Stomach smooth muscle (tissue), 2 donors: Measurements from ENCODE around the gene CORO2B.

Experiments used
- H3K27ac ChIP-seq: one replicate; pipeline ENCODE4 v1.7.0; 2013; ENCODE audit warnings: mild to moderate bottlenecking, low read length, inconsistent platforms
- H3K27me3 ChIP-seq, 2 donors: one replicate each; pipeline ENCODE4 v1.7.0; 2013; ENCODE audit warnings: low read length in 2 of 2; ENCODE audit not compliant: insufficient read depth in 2 of 2, control insufficient read depth in 1 of 2
- H3K36me3 ChIP-seq, 2 donors: one replicate each; pipeline ENCODE4 v1.7.0; 2013; ENCODE audit warnings: low read length in 2 of 2; ENCODE audit not compliant: control insufficient read depth in 2 of 2, insufficient read depth in 2 of 2
- H3K4me1 ChIP-seq: one replicate; pipeline ENCODE4 v1.7.0; 2013; ENCODE audit warnings: low read length; ENCODE audit not compliant: control insufficient read depth, insufficient read depth
- H3K4me3 ChIP-seq, 2 donors: one replicate each; pipeline ENCODE4 v1.7.0; 2013; ENCODE audit warnings: low read length in 2 of 2
- H3K9ac ChIP-seq, 2 donors: one replicate each; pipeline ENCODE4 v1.7.0; 2013; ENCODE audit warnings: low read length in 2 of 2, mild to moderate bottlenecking in 1 of 2
- H3K9me3 ChIP-seq, 2 donors: one replicate each; pipeline ENCODE4 v1.7.0; 2013; ENCODE audit warnings: low read length in 2 of 2; ENCODE audit not compliant: control insufficient read depth in 2 of 2
- donor health status: healthy.
- donor health status: Pancreatic carcinoma.

The CORO2B gene

DNA sequence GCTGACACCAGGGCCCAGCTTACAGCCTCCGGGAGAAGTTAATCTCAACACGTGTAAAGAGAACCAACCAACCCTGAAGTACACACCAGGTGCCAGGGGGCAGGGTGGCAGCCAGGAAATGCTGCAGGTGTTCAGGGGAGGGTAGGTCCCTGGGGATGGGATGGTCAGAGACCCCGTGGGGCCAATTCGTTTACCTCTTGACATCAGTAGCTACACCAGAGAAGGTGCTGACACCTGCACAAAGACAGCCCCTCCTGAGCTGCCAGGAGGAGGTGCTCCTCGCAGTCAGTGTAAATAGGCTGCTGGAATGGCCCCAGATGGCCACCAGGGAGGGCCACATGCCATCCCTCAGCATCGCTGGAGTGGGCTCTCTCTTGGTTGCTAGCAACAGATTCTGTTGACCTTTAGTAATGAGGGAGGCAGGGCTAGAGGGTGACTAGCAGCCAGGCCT is 52.8 kb downstream of the CORO2B start:
- H3K4me3 ChIP-seq = no peak overlapping the region
- no peak overlapping the region for H3K9ac ChIP-seq
- peaks cover 0 to 4% of the 10 kb centered on the region in 2 donors for H3K27me3 ChIP-seq
- peaks cover 20% of the 10 kb centered on the region for H3K4me1 ChIP-seq
- H3K36me3 ChIP-seq = no peaks in the 10 kb centered on the region
- H3K27ac ChIP-seq = no peak overlapping the region
- H3K9me3 ChIP-seq = no peaks in the 10 kb centered on the region

DNA sequence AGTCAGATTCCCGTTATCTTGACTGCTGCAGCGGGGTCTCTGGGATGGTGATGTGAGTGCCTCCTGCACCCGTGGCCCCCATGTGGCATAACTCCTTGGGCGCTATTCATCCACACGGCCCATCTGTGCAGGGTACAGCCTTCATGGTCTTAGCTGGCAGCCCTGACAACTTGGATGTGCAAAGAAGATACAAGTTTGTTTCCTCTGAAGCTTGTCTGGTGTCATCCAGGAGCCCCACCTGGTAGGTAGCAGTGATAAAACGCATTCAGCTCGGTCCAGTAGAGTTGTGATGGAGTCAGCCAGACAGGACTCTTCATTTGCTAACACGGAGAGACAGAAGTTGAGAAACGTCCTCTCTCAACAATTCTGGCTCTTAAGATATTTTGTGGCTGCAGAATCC is 53.3 kb downstream of the CORO2B start:
- Histone ChIP-seq H3K36me3 (no peaks in the 10 kb centered on the region), H3K9me3 (no peaks in the 10 kb centered on the region), H3K9ac (no peak overlapping the region), H3K4me1 (peaks cover 21% of the 10 kb centered on the region), H3K27ac (no peak overlapping the region), H3K27me3 (peaks cover 0 to 2% of the 10 kb centered on the region in 2 donors), H3K4me3 (no peak overlapping the region)

DNA sequence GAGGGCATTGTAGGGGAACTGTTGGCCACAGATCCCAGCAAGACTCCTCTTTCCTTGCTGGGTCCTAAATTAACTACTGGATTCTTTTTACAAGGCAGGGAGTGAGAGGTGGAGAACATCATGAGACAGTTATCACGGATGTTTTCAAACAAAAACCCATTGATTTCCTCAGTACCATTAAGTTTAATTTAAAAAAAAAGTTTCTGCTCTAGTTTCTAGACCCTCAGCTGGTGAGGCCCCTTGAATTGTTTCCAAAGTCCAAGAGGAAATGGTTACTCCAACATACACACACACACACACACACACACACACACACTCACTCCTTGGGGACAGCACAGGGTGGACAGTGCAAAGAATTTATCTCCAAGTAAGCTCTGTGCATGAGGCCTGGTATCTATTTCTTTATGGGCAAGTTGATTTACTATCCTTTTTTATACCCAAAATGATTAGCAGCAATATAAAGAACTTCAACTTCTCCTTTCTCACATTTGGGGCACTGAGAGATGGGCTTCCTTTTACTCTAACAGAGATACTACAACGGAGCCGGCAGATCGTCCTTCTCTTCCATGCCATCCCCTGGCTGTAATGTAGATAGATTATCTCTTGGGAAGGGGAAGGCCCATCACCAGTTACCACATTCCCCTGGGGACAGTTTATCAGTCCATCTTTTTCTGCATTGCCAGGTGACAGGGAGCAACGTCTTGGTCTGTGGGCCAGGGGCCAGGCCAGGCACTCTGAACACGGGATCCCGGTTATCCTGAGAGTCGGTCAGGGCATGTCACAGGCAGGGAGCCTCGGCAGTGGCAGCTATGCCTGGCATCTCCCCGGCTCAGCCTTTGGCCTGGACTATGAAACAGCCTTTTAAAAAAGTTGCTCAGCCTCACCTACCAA is 54.7 kb downstream of the CORO2B start:
- no peaks in the 10 kb centered on the region for H3K9me3 ChIP-seq
- no peak overlapping the region for H3K4me3 ChIP-seq
- H3K4me1 ChIP-seq = peaks cover 26% of the 10 kb centered on the region
- H3K9ac ChIP-seq = no peak overlapping the region
- H3K27me3 ChIP-seq = no peaks in the 10 kb centered on the region
- no peaks in the 10 kb centered on the region for H3K36me3 ChIP-seq
- no peak overlapping the region for H3K27ac ChIP-seq

DNA sequence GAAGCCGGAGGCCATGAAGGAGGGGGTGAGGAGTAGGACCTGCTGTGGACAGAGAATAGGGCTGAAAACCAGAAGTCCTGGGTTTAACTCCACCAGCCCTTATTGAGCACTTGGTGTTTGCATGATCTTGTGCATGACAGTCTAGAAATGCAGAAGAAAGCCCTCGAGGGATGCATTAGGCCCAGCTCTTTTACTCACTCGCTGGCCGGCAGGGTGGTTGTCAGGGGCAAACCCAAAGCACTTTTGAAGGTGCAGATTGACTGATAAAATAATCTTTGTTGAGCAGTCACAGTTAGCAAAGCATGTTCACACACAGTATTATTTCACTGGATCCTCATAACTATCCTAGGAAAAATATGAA is 55.3 kb downstream of the CORO2B start:
- Histone ChIP-seq H3K4me3 (no peak overlapping the region), H3K36me3 (no peaks in the 10 kb centered on the region), H3K9me3 (no peaks in the 10 kb centered on the region), H3K27me3 (no peaks in the 10 kb centered on the region), H3K9ac (no peak overlapping the region), H3K4me1 (peaks cover 28% of the 10 kb centered on the region), H3K27ac (no peak overlapping the region)

DNA sequence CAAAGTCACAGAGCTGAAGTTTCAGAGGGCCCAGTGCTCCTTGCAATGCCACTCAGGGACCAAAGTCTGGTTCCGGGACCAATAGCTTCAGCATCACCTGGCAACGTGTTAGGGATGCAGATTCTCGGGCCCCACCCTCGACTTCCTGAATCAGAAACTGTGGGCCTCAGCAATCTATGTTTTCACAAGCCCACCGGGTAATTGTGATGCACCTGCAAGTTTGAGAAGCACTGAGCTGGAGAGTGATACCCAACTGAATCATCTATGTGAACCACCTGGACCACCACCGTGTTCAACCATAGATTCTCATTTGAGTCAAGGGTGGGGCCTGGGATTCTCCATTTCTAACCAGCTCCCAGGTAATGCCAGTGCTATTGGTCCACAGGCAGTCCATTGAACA is 55.7 kb downstream of the CORO2B start:
- H3K27ac ChIP-seq = no peak overlapping the region
- no peak overlapping the region for H3K4me3 ChIP-seq
- H3K9me3 ChIP-seq = no peaks in the 10 kb centered on the region
- no peaks in the 10 kb centered on the region for H3K36me3 ChIP-seq
- no peaks in the 10 kb centered on the region for H3K27me3 ChIP-seq
- H3K9ac ChIP-seq = no peak overlapping the region
- H3K4me1 ChIP-seq = peaks cover 29% of the 10 kb centered on the region

DNA sequence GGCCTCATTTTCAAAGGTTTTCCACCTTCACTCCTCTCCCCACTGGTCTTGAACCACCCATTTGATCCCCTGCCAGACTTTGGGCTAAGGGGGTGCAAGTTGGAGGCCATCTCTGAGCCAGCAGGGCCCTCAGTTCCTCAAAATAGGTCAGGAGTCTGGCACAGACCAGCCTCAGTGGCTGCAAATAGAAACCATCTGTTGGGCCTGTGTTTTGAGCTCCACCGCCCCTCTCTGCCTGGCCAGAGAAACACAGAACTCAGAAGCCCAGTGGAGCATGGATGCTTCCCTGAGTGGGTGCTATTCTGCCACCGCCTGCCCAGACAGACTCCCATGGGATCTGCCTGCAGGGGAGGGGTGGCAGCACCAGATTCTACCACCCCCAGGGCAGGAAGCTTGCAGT is 56.3 kb downstream of the CORO2B start:
- Histone ChIP-seq H3K27ac (no peak overlapping the region), H3K9me3 (no peaks in the 10 kb centered on the region), H3K27me3 (no peaks in the 10 kb centered on the region), H3K9ac (no peak overlapping the region), H3K4me1 (peaks cover 32% of the 10 kb centered on the region), H3K36me3 (no peaks in the 10 kb centered on the region), H3K4me3 (no peak overlapping the region)

DNA sequence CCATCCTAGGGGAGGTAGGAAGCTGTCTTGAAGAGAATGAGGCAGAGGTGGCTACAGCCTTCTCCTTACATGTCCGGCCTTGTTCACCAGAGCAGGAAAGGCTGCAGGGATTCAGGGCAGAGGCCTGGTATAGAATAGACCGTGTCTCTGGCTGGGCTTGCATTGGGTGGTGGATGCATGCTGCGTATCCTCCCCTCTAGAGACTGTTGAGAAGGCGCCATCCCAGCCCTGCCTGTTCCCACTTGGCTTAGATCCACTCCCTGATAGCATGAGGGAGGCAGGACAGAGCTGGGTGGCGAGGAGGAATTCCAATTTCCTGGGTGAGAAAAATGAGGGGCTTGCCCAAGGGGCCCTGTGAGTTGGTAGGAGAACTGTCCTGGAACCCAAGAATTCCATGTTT is 57.5 kb downstream of the CORO2B start:
- Histone ChIP-seq H3K36me3 (no peaks in the 10 kb centered on the region), H3K4me3 (no peak overlapping the region), H3K9ac (no peak overlapping the region), H3K4me1 (peaks cover 41% of the 10 kb centered on the region), H3K27ac (no peak overlapping the region), H3K27me3 (no peaks in the 10 kb centered on the region), H3K9me3 (no peaks in the 10 kb centered on the region)

DNA sequence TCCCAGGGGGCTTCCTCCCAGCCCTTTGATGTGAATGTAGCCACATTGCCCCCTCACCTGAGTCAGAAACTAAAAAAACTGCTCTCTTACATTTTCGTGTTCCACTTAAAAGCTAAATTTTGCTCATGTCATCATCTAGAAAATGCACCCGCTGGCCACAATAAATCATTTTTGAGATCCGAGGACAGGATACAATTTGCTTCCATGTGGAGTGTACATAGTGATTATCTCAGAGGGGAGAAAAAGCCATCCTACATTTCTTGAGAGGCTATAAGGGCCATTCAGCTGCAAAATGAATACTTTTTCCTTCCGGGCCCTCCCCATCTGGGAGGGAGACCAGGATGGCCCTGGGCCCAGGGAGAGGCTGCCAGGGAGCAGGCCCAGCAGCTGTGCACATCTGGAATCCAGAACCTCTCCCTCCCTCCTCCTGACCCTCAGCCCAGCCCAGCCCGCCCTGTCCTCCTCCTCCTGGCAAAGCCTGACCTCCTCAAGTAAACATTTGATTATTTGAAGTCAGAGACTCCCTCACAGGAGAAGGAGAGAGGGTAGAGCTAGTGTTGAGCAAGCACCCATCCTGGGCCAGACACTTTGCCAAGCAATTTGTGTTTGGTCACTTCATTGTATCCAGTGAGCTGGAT is 59.1 kb downstream of the CORO2B start:
- Histone ChIP-seq H3K27ac (no peak overlapping the region), H3K4me3 (no peak overlapping the region), H3K9me3 (no peaks in the 10 kb centered on the region), H3K36me3 (no peaks in the 10 kb centered on the region), H3K9ac (no peak overlapping the region), H3K4me1 (peaks cover 40% of the 10 kb centered on the region), H3K27me3 (no peaks in the 10 kb centered on the region)

DNA sequence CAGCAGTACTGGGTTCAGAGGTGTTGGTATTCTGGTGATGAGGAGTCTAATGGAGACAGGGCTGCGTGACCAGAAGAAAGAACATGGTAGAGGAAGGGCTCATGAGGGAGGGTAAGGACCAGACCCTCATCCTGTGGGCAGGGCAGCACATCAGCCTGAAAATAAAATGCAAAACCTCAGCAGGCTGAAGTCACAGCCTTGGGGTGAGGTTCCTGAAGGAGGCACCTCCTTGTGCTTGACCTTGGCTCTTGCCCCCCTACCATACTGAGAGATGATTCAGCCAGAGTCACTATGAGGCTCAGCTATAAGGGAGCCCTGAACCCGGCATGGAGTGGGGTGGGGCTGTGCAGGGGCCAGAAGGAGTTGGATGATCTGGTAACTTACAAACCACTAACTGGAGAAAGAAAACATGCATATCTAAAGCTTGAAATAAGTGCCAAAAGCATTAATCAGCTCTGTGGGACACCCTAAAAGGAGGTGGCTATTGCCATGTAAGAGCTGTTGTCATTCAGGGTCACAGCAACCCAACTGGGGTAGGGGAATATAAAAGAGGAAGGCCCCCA is 60.2 kb downstream of the CORO2B start:
- Histone ChIP-seq H3K4me1 (peaks cover 40% of the 10 kb centered on the region), H3K27me3 (no peaks in the 10 kb centered on the region), H3K9ac (no peak overlapping the region), H3K27ac (no peak overlapping the region), H3K36me3 (no peaks in the 10 kb centered on the region), H3K9me3 (no peaks in the 10 kb centered on the region), H3K4me3 (no peak overlapping the region)

DNA sequence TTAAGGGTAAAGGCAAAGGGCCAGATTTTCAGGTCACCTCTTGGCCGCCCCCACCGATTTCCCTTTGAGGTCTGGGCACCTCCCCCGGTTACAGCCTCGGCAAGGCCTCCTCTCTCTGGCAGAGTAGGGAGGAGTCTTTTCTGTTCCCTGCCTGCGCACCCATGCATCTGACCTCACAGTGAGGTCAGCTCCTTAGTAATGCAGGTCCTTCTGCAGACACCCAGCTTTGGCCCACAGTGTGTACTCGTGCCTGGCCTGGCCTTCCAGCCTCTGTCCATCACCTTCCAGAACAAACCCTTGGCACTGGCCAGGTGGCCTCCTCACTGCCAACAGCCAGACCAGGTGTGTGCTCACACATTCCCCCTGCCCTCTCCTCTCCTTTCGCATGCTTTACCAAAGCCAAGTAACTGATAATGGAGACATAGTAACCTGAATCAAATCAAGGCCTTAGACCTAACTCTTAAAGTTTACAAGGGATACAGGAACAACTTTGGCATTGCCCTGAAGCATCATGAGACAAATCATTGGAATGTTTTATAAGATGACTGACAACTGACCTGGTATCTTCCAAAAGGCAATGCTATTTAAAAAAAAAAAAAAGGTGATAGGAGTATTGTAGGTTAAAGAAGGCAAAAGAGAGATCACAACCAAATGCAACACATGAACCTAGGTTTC is 61.3 kb downstream of the CORO2B start:
- peaks cover 39% of the 10 kb centered on the region for H3K4me1 ChIP-seq

More for the DNA sequence above, 61.3 kb downstream of the CORO2B start:
- no peak overlapping the region for H3K4me3 ChIP-seq
- no peak overlapping the region for H3K27ac ChIP-seq
- no peaks in the 10 kb centered on the region for H3K9me3 ChIP-seq
- H3K9ac ChIP-seq = no peak overlapping the region
- no peaks in the 10 kb centered on the region for H3K27me3 ChIP-seq
- H3K36me3 ChIP-seq = no peaks in the 10 kb centered on the region
